Choroid plexus epithelial cell (primary cell): Measurements from ENCODE around the gene ERVW-1.

Experiments
- DNase-seq: peaks from one replicate; pipeline ENCODE4 v3.0.0-alpha.2; 2010; ENCODE audit warnings: low read depth
- H3K4me3 ChIP-seq: 2 replicates; pipeline ENCODE4 v1.5.1; 2011; ENCODE audit warnings: low read depth, mild to moderate bottlenecking, control low read depth, low read length, moderate library complexity
- TF ChIP-seq, protein P1 (sequence below): conservative IDR thresholded peaks from 2 replicates; pipeline ENCODE4 v1.5.1; 2011; ENCODE audit warnings: low read depth, mild to moderate bottlenecking, control low read depth, inconsistent platforms, low read length, moderate library complexity

ERVW-1 gene

DNA sequence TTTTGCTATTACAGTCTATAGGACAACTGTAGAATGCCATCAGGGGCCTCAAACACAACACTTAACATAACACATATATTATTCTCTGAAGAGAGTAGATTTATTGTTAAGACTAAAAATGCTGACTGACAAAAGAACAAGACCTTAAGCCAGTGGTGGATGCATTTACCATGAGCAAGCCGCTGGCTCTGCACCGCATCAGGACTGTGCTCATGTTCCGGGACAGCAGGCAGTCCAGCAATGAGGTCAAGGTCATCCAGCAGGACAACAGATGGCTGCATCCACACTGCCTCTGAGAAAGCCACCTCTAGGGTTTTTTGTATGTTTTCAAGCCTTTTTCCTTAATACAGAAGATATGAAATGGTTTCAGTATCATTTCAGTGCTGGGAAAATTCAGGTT, 26.8 kb upstream of the ERVW-1 start:
- peak; percentile 56 for DNase-seq
- TF ChIP-seq, protein P1, sequence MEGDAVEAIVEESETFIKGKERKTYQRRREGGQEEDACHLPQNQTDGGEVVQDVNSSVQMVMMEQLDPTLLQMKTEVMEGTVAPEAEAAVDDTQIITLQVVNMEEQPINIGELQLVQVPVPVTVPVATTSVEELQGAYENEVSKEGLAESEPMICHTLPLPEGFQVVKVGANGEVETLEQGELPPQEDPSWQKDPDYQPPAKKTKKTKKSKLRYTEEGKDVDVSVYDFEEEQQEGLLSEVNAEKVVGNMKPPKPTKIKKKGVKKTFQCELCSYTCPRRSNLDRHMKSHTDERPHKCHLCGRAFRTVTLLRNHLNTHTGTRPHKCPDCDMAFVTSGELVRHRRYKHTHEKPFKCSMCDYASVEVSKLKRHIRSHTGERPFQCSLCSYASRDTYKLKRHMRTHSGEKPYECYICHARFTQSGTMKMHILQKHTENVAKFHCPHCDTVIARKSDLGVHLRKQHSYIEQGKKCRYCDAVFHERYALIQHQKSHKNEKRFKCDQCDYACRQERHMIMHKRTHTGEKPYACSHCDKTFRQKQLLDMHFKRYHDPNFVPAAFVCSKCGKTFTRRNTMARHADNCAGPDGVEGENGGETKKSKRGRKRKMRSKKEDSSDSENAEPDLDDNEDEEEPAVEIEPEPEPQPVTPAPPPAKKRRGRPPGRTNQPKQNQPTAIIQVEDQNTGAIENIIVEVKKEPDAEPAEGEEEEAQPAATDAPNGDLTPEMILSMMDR = no peak
- H3K4me3 ChIP-seq = no peak overlapping the region

DNA sequence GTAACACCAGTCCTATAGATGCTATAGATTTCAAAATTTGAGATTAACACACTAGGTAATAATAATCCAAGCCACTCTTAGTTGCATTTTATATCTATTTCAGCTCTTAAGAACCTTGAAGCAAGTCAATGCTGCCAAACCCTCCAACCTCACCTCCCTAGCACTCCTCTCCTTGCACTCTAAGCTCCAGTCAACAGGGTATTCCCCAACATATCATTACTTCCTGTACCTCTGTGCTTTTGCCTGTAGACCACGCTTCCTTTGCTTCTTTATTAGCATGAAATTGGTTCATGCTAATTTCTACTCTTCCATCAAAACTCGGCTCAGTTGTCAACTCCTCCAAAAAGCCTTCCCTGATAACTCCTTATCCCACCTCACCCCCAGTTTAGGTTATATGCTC, 26.0 kb upstream of the ERVW-1 start:
- DNase-seq = no peak
- no peak overlapping the region for H3K4me3 ChIP-seq
- TF ChIP-seq, protein P1 = no peak

GRCh38 chr7:92498557-92498956, 20.8 kb upstream of the ERVW-1 start:
- no peak for DNase-seq
- no peak overlapping the region for H3K4me3 ChIP-seq
- TF ChIP-seq, protein P1 = no peak

GRCh38 chr7:92496876-92497275, 19.1 kb upstream of the ERVW-1 start:
- DNase-seq = peak; percentile 41
- H3K4me3 ChIP-seq = no peak overlapping the region
- TF ChIP-seq, protein P1 = no peak

GRCh38 chr7:92489634-92490033, 11.9 kb upstream of the ERVW-1 start:
- H3K4me3 ChIP-seq = no peak overlapping the region
- TF ChIP-seq, protein P1 = no peak
- DNase-seq = peak; percentile 3

DNA sequence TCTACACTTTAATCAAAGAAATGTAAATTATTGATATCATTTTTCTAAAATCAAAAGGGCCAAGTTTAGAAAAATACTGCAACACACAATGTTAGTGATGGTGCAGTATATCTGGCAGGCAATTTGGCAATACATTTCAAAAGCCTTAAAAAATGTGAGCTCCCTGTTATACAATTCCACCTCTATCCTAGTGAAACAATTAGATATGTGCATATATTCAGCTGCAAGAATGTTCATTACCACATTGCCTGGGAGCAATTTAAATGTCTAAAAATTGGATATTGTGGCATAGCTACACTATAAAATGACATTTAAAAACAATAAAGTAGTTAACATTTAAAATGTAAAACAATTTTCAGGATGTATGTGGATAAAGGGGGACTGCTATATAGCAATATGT, 10.1 kb upstream of the ERVW-1 start:
- no peak overlapping the region for H3K4me3 ChIP-seq
- DNase-seq = no peak
- TF ChIP-seq, protein P1 = no peak

DNA sequence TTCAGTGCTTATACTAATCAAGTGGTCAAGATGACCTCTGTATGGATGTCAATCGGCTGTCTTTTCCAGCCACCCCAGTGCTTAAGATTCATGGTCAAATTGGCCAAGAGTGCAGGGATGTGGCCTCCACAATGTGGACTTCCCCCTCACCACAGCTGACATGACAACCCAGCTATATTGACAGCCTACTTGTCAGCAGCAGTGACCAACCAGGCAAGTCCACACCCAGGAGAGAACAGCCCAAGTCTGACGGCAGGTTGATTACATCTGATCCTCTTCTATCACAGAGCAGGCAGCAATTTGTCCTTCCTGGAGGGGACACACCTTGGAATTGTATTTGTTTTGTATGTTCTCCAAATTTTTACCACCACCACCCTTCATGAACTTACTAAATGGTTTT, 8.2 kb upstream of the ERVW-1 start:
- no peak overlapping the region for H3K4me3 ChIP-seq
- no peak for DNase-seq
- TF ChIP-seq, protein P1 = no peak
